GM13976 (cell line): ENCODE data around the gene DDA1.
"Not testable (repeated sequence)": the region's sequence is repeated elsewhere in the genome, so short reads cannot be mapped to it uniquely, and the experiment has no call there.

ENCODE experiments used
- DNase-seq: peaks from one replicate; pipeline ENCODE4 v3.0.0; 2012; ENCODE audit warnings: low spot score
- CTCF ChIP-seq: IDR thresholded peaks from 2 replicates; pipeline ENCODE4 v1.5.1; 2012; ENCODE audit warnings: borderline replicate concordance, mild to moderate bottlenecking; ENCODE audit not compliant: insufficient read depth; ENCODE audit errors: extremely low read depth, missing control alignments, control extremely low read depth
- in situ Hi-C: fragments of 300-500 bp; cut with MboI; formaldehyde crosslinking; loops from one replicate; pipeline ENCODE4 v1.12.0; 2022; ENCODE audit warnings: low sequenced_read_pairs, mixed read lengths, inconsistent platforms; ENCODE audit not compliant: unreplicated experiment

Gene DDA1

GRCh38 chr19:17286752-17287151 is 22.6 kb upstream of the DDA1 start:
- in situ Hi-C loops: loop anchor here (10.0 kb wide), 1 partner anchor 222 kb away; no protein-coding TSS in a partner anchor

GRCh38 chr19:17289489-17289888 is 19.9 kb upstream of the DDA1 start:
- peak; percentile 86 for DNase-seq
- in situ Hi-C loops: loop anchor here (10.0 kb wide), 1 partner anchor 225 kb away; no protein-coding TSS in a partner anchor

More at GRCh38 chr19:17286752-17287151, 22.6 kb upstream of the DDA1 start:
- DNase-seq: no peak
- TF ChIP-seq CTCF: no peak

GRCh38 chr19:17292301-17293074 is 16.9 kb upstream of the DDA1 start:
- DNase-seq: peak; percentile 98
- in situ Hi-C loops: loop anchor here (10.0 kb wide), 1 partner anchor 92 kb away; no protein-coding TSS in a partner anchor
- peak; percentile 85 for TF ChIP-seq CTCF

More at GRCh38 chr19:17289489-17289888, 19.9 kb upstream of the DDA1 start:
- no peak for TF ChIP-seq CTCF

DNA sequence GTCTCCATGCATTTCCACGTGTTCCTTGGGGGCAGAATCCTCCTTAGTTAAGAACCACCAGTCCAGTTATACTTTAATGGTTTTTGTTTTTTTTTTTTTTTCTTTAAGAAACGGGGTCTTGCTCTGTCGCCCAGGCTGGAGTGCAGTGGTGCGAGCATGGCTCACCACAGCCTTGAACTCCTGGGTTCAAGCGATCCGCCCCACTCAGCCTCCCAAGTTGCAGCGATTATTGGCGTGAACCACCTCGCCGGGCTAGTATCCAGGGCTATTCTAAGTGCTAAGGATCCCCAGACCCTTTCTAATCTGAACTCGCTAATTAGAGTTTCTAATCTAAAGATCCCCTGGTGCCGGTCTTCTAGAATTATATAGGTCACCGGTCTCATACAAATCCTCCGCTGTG is 15.8 kb upstream of the DDA1 start:
- DNase-seq: no peak
- TF ChIP-seq CTCF: no peak
- in situ Hi-C loops: loop anchor here (10.0 kb wide), 1 partner anchor 91 kb away; no protein-coding TSS in a partner anchor

DNA sequence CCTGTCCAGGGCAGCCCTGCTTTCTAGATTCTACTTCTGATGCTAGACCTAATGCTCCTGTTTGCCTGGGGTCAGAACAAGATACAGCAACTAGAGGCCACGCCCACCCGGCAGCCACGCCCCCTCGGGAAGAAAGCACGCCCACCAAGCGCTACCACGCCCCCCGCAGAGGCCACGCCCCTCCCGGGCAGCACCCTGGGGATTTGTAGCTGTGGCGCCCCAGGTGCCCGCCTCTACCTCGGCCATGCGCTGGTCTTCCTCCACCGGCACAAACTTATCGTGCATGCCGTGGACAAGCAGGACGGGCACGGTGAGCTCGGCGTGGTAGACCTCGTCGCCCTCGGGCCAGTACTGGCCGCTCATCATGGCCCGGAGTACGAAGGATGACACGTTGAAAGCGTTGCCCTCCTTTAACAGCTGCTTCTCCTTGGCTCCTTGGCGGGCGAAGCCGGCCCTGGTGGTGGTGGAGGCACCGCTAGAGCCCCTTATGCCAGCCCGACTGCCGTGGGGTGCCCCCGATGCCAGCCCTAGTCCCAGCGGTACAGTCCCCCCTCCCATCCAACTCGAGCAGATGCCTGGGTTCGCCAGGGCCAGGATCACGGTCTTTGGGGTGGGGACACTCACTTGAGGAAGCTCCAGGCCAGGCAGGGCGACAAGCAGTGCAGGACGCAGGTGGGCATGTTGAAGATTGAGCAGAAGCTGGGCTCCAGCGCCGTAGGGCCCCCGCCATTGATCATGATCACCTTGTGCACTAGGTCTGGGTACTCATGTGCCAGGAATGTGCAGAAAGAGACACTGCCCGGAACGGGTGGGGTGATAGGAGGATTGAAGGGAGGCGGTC is 15.1 kb upstream of the DDA1 start:
- DNase-seq: peak; percentile 77
- in situ Hi-C loops: loop anchor here (10.0 kb wide), 1 partner anchor 91 kb away; no protein-coding TSS in a partner anchor
- no peak for TF ChIP-seq CTCF

- in situ Hi-C loops: loop anchor here (10.0 kb wide), 1 partner anchor 89 kb away; no protein-coding TSS in a partner anchor
- not testable (repeated sequence) for DNase-seq
Measured at GRCh38 chr19:17295551-17295950, 13.8 kb upstream of the DDA1 start.
